SK-N-SH treated with all-trans-retinoic acid at 6 μM for 48 hours (cell line): ENCODE measurements around the gene RC3H1.

ENCODE experiments used
- ESRRG ChIP-seq: fragments of 250-450 bp; sonication (Bioruptor Pico); IDR thresholded peaks from 2 replicates; pipeline ENCODE4 v1.6.1; 2021; ENCODE audit warnings: mild to moderate bottlenecking
- TF ChIP-seq, protein P1 (sequence below): fragments of 250-450 bp; sonication (Bioruptor Pico); IDR thresholded peaks from 2 replicates; pipeline ENCODE4 v1.8.0; 2020; ENCODE audit warnings: mild to moderate bottlenecking, moderate library complexity, borderline replicate concordance
- TF ChIP-seq, protein P2 (sequence below): fragments of 250-450 bp; sonication (Bioruptor Pico); IDR thresholded peaks from 2 replicates; pipeline ENCODE4 v1.5.0; 2020; ENCODE audit warnings: mild to moderate bottlenecking, moderate library complexity

DNA sequence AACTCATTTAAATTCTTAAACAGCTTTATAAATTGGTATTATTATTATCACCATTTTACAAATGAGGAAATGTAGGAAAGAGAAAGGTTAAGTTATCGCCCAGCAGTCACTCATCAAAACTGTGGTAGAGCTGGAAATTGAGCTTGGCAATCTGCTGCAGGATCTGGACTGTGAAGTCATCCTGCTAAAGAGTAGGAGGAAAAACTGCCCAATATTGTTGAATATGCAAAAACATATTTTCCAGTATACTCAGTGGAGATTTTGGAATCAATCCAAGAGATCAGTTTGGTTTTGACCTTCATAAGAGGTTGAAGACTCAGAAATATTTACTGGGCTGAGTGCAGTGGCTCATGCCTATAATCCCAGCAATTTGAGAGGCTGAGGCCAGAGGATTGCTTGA is 16.9 kb upstream of the RC3H1 start:
- TF ChIP-seq, protein P1, sequence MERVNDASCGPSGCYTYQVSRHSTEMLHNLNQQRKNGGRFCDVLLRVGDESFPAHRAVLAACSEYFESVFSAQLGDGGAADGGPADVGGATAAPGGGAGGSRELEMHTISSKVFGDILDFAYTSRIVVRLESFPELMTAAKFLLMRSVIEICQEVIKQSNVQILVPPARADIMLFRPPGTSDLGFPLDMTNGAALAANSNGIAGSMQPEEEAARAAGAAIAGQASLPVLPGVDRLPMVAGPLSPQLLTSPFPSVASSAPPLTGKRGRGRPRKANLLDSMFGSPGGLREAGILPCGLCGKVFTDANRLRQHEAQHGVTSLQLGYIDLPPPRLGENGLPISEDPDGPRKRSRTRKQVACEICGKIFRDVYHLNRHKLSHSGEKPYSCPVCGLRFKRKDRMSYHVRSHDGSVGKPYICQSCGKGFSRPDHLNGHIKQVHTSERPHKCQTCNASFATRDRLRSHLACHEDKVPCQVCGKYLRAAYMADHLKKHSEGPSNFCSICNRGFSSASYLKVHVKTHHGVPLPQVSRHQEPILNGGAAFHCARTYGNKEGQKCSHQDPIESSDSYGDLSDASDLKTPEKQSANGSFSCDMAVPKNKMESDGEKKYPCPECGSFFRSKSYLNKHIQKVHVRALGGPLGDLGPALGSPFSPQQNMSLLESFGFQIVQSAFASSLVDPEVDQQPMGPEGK (CRISPR knock-in tag) = no peak
- TF ChIP-seq, protein P2, sequence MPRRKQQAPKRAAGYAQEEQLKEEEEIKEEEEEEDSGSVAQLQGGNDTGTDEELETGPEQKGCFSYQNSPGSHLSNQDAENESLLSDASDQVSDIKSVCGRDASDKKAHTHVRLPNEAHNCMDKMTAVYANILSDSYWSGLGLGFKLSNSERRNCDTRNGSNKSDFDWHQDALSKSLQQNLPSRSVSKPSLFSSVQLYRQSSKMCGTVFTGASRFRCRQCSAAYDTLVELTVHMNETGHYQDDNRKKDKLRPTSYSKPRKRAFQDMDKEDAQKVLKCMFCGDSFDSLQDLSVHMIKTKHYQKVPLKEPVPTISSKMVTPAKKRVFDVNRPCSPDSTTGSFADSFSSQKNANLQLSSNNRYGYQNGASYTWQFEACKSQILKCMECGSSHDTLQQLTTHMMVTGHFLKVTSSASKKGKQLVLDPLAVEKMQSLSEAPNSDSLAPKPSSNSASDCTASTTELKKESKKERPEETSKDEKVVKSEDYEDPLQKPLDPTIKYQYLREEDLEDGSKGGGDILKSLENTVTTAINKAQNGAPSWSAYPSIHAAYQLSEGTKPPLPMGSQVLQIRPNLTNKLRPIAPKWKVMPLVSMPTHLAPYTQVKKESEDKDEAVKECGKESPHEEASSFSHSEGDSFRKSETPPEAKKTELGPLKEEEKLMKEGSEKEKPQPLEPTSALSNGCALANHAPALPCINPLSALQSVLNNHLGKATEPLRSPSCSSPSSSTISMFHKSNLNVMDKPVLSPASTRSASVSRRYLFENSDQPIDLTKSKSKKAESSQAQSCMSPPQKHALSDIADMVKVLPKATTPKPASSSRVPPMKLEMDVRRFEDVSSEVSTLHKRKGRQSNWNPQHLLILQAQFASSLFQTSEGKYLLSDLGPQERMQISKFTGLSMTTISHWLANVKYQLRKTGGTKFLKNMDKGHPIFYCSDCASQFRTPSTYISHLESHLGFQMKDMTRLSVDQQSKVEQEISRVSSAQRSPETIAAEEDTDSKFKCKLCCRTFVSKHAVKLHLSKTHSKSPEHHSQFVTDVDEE = no peak
- TF ChIP-seq ESRRG (CRISPR knock-in tag) = no peak
